Lower lobe of right lung (tissue), 2 donors: Measurements from ENCODE around the gene FNDC5. TPM values are rescaled to one million over a fixed set of nuclear protein-coding genes. Genes with fewer than 3 reads are reported as not detected.

Experiments
- ATAC-seq, 2 donors: fragments of 200-7000 bp; cut with Tn5 transposase; one replicate each; pipeline ENCODE4 v1.9.1; 2020 to 2022; ENCODE audit warnings: mild to moderate bottlenecking in 2 of 2, moderate library complexity in 2 of 2
- DNase-seq: peaks from one replicate; pipeline ENCODE4 v3.0.0-alpha.2; 2020
- H3K27ac ChIP-seq: fragments of 200-600 bp; one replicate; pipeline ENCODE4 v1.8.0; 2022
- H3K27me3 ChIP-seq: fragments of 200-600 bp; one replicate; pipeline ENCODE4 v1.8.0; 2022; ENCODE audit warnings: low read depth
- H3K36me3 ChIP-seq: fragments of 200-600 bp; one replicate; pipeline ENCODE4 v1.8.0; 2022; ENCODE audit warnings: mild to moderate bottlenecking
- H3K4me1 ChIP-seq: fragments of 200-600 bp; one replicate; pipeline ENCODE4 v1.8.0; 2022
- H3K4me3 ChIP-seq: fragments of 200-600 bp; one replicate; pipeline ENCODE4 v1.8.0; 2022; ENCODE audit warnings: mild to moderate bottlenecking
- H3K9me3 ChIP-seq: fragments of 200-600 bp; one replicate; pipeline ENCODE4 v1.8.0; 2022
- intact Hi-C: fragments of 100-400 bp; cut with DNase I; formaldehyde crosslinking; loops from one replicate; pipeline ENCODE4 v1.11.0; 2022
- total RNA-seq: library from RNA; stranded (reverse); fragmentation: NEBNext Ultra II Directional; extraction: Animal tissue kit (Norgen Biotek cat#: 25700); gene quantifications from one replicate; pipeline ENCODE4 v1.2.1, GENCODE V29; 2021
- TF ChIP-seq, protein P1 (sequence below): fragments of 200-600 bp; IDR thresholded peaks from one replicate; pipeline ENCODE4 v1.8.0; 2022; ENCODE audit warnings: antibody characterized with exemption, mild to moderate bottlenecking
- donor health status: DM: no; HTN: yes; CAD: no; lungs with severe emphysema.

The FNDC5 gene
- total RNA-seq, 1 donor from 2014 or later, result 0.65 TPM

DNA sequence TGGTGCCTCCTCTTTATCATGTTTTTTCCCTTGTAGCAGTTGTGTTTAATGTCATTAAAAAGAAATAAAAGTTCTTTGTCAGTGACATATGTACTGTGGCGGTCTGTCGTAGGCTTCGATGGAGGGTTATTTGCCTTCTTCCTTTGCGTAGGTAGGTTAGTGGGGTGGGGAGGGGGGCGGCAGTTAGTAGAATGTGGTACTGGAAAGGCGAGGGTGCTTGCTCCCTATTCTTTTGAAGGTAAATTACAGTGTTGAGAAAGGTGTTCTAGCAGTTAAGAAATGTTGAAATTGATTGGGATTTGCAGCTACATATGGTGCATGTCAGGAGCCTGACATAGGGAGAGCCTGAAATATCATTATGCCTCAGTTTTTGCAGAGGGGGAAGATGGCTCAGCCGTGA, 11.9 kb downstream of the FNDC5 start:
- peaks cover 73% of the 10 kb centered on the region for H3K36me3 ChIP-seq
- intact Hi-C loops, result no loop called here
- no peak for DNase-seq

DNA sequence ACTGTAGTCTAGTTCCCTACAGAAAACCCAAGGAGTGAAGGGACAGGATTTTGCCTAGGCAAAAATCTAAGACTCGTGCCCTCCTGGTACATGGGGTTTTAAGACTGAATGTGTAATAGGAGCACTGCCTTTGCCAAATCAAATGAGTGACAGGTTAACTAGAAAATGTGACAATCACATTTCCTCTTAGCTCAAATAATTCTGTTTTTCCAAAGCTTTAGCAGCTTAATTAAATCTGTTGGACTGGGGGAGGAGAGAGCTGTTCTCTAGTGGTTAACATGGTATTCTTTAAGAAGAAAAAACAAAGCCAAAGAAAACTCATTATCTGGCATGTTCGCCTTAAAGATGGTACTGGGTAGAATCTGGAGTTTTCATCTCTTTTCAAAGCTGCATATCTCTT, 12.6 kb downstream of the FNDC5 start:
- peaks cover 78% of the 10 kb centered on the region for H3K36me3 ChIP-seq
- no peak overlapping the region for H3K27ac ChIP-seq
- no peak overlapping the region for H3K4me3 ChIP-seq
- intact Hi-C loops, result no loop called here
- H3K27me3 ChIP-seq, result no peaks in the 10 kb centered on the region
- no peak for DNase-seq
- ATAC-seq, result no peak
- TF ChIP-seq, protein P1, sequence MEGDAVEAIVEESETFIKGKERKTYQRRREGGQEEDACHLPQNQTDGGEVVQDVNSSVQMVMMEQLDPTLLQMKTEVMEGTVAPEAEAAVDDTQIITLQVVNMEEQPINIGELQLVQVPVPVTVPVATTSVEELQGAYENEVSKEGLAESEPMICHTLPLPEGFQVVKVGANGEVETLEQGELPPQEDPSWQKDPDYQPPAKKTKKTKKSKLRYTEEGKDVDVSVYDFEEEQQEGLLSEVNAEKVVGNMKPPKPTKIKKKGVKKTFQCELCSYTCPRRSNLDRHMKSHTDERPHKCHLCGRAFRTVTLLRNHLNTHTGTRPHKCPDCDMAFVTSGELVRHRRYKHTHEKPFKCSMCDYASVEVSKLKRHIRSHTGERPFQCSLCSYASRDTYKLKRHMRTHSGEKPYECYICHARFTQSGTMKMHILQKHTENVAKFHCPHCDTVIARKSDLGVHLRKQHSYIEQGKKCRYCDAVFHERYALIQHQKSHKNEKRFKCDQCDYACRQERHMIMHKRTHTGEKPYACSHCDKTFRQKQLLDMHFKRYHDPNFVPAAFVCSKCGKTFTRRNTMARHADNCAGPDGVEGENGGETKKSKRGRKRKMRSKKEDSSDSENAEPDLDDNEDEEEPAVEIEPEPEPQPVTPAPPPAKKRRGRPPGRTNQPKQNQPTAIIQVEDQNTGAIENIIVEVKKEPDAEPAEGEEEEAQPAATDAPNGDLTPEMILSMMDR, result no peak
- H3K4me1 ChIP-seq, result no peaks in the 10 kb centered on the region
- no peaks in the 10 kb centered on the region for H3K9me3 ChIP-seq

More for the DNA sequence above, 11.9 kb downstream of the FNDC5 start:
- H3K27ac ChIP-seq, result no peak overlapping the region
- no peak overlapping the region for H3K4me3 ChIP-seq
- no peaks in the 10 kb centered on the region for H3K9me3 ChIP-seq
- H3K4me1 ChIP-seq, result no peaks in the 10 kb centered on the region
- TF ChIP-seq, protein P1, result no peak
- no peak for ATAC-seq
- H3K27me3 ChIP-seq, result no peaks in the 10 kb centered on the region

DNA sequence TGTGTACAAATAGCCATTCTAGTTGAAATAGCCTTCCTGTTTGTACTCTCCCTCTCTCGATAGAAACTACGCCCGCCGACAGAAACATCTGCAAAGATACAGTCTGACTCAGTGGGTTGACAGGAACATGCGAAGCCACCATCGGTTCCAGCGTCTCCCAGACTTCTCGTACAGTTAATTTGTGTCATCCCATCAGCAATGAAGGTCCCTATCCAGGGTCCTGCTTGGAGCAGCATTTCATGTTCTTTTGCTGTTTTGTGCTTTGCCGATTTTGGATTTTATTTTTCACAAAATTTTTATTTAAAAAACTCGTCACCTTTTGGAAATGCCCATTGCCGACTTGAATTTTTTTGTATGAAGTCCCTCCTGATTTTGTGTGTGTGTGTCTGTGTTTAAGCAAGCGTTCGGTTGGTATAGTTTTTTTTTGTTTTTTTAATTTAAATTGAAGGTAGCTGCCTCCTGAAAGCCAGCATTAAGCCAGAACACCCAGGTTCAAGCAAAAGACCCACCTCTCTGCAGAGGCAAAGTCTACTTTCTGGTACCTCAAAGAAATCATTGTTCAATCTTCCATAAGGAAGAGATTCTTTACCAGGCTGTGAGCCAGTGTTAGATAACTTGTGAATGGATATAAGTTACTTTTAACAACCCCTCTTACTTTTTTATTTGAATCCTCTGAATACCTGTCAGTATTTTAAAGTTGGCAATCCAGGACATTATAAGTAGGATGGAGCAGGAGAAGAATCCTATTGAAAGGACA, 14.7 kb downstream of the FNDC5 start:
- DNase-seq, result no peak

DNA sequence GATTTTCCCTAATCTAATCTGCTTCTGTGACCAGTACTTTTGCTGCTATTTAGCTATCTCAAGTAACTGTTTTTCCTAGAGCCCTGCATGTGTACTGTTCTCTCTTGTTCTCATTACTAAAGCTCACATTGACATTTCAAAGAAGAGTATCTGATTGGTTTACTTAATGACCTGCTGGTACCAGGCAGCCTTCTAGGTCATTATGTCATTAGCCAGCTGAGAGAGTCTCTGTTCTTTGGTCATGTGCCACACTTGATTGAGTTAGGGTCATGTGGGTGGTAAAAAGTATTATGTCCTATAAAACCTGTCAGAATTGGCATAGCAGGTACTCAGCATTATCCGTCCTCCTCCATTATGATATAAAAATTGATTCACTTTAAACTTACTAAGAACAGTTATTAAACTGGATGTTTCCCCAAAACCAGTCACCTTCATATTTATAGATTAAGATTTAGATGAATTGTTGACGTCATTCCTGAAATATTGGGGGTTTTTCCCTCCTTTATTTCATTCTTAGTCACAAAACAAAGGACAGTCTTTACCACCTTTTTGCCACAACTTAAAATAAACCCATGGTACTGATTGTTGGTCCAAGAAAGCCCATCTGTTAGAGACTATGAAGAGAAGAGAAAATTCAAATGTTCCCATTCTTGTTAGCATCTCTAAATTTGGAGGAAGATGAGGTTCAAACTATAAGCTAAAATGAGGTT, 22.2 kb downstream of the FNDC5 start:
- Histone ChIP-seq H3K4me1 (no peaks in the 10 kb centered on the region), H3K36me3 (peaks cover 59% of the 10 kb centered on the region), H3K4me3 (no peak overlapping the region), H3K9me3 (peaks cover 6% of the 10 kb centered on the region), H3K27me3 (no peaks in the 10 kb centered on the region), H3K27ac (no peak overlapping the region)
- ATAC-seq (no peak), DNase-seq (no peak)
- intact Hi-C loops, result no loop called here
- TF ChIP-seq, protein P1, result no peak

More for the DNA sequence above, 14.7 kb downstream of the FNDC5 start:
- intact Hi-C loops, result no loop called here
- no peak for ATAC-seq
- H3K9me3 ChIP-seq, result no peaks in the 10 kb centered on the region
- TF ChIP-seq, protein P1, result no peak
- H3K4me3 ChIP-seq, result no peak overlapping the region
- no peaks in the 10 kb centered on the region for H3K4me1 ChIP-seq
- no peak overlapping the region for H3K27ac ChIP-seq
- H3K36me3 ChIP-seq, result peaks cover 78% of the 10 kb centered on the region
- no peaks in the 10 kb centered on the region for H3K27me3 ChIP-seq

DNA sequence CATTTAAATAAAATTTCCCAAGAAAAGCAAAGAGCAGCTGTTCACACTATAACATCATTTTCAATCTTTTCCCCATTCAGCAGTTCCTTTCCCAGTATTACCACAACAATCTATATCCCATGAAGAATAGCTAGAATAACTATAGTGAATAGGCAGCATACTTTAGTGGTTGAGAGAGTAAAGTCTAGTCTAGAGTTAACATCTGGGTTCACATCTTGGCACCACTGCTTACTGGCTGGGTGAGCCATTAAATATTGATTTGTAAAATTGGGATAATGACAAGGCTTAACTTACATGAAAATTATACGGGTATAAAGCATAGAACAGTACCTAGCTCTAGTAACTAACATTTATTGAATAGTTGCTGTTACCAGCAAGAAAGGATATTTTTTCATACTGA, 38.8 kb downstream of the FNDC5 start:
- Histone ChIP-seq H3K27ac (no peak overlapping the region), H3K4me1 (no peaks in the 10 kb centered on the region), H3K27me3 (no peaks in the 10 kb centered on the region), H3K9me3 (no peaks in the 10 kb centered on the region), H3K36me3 (peaks cover 95% of the 10 kb centered on the region), H3K4me3 (no peak overlapping the region)
- ATAC-seq (no peak), DNase-seq (no peak)
- intact Hi-C loops, result no loop called here
- TF ChIP-seq, protein P1, result no peak
